Heart right ventricle (tissue), 16 donors: ENCODE data around the gene KANSL1. TPM values are rescaled to one million over a fixed set of nuclear protein-coding genes. Genes with fewer than 3 reads are reported as not detected.

Source experiments
- ATAC-seq, 8 donors: fragments of 200-7000 bp; cut with Tn5 transposase; one replicate each; pipeline ENCODE4 v1.9.1; 2020; ENCODE audit warnings: mild to moderate bottlenecking in 8 of 8, moderate library complexity in 8 of 8, moderate number of reproducible peaks in 1 of 8
- DNase-seq, 2 donors: peaks; one replicate each; pipeline ENCODE4 v3.0.0-alpha.2; 2020
- H3K27ac ChIP-seq, 10 donors: fragments of 200-600 bp; sonication (generic) in 2 of 10; one replicate each; pipeline versions ENCODE4 v1.5.0 to v1.8.0; 2020 to 2022; ENCODE audit warnings: mild to moderate bottlenecking in 3 of 10
- H3K27me3 ChIP-seq, 7 donors: fragments of 200-600 bp; one replicate each; pipeline ENCODE4 v1.8.0; 2021 to 2022; ENCODE audit warnings: mild to moderate bottlenecking in 2 of 7
- H3K36me3 ChIP-seq, 9 donors: fragments of 200-600 bp; sonication (generic) in 1 of 9; one replicate each; pipeline versions ENCODE4 v1.5.0 to v1.8.0; 2020 to 2022; ENCODE audit warnings: mild to moderate bottlenecking in 2 of 9
- H3K4me1 ChIP-seq, 9 donors: fragments of 200-600 bp; sonication (generic) in 1 of 9; one replicate each; pipeline versions ENCODE4 v1.5.0 to v1.8.0; 2020 to 2022; ENCODE audit warnings: mild to moderate bottlenecking in 4 of 9
- H3K4me3 ChIP-seq, 10 donors: fragments of 200-600 bp; sonication (generic) in 2 of 10; one replicate each; pipeline versions ENCODE4 v1.5.0 to v1.8.0; 2020 to 2022; ENCODE audit warnings: mild to moderate bottlenecking in 7 of 10, moderate library complexity in 2 of 10
- H3K9me3 ChIP-seq, 11 donors: fragments of 200-600 bp in 10 of 11; sonication (generic) in 2 of 11; one replicate each; pipeline versions ENCODE4 v1.5.0 to v1.8.0; 2013 to 2022; ENCODE audit warnings: mild to moderate bottlenecking in 2 of 11, control low read depth in 1 of 11, moderate library complexity in 1 of 11
- WGBS, 2 donors: extraction: QIAGEN DNeasy Blood & Tissue Kit; methylation state at CpG; one replicate each; pipeline ENCODE4 v1.1.7; 2013; ENCODE audit warnings: inconsistent platforms in 1 of 2; 5-methylcytosine and 5-hydroxymethylcytosine counted together
- intact Hi-C, 10 donors: fragments of 100-400 bp; cut with DNase I; formaldehyde crosslinking; loops; one replicate each; pipeline versions ENCODE4 v1.11.1 to v1.14.2; 2022
- polyA plus RNA-seq, 2 donors: library from polyadenylated mRNA; stranded (reverse); fragments of 200-250 nt; gene quantifications; one replicate each; pipeline ENCODE4 v1.2.3, GENCODE V29; 2013
- total RNA-seq, 10 donors: library from RNA; stranded (reverse); fragmentation: NEBNext Ultra II Directional in 3 of 10; extraction: Animal tissue kit (Norgen Biotek cat#: 25700) in 3 of 10; gene quantifications; one replicate each; pipeline versions ENCODE4 v1.2.1 to v1.2.4, GENCODE V29; 2021 to 2023
- TF ChIP-seq, protein P1 (sequence below), 9 donors: fragments of 200-600 bp; sonication (generic) in 2 of 9; IDR thresholded peaks; one replicate each; pipeline versions ENCODE4 v1.5.0 to v1.8.0; 2021 to 2022; ENCODE audit warnings: antibody characterized with exemption in 9 of 9, mild to moderate bottlenecking in 5 of 9, moderate library complexity in 1 of 9
- donor health status: Arrhythmogenic right ventricular cardiomyopathy.
- donor health status: ischemic (EF 13 %, LVEDD 7.1; RV severe dilation, severe dysfunction).
- donor health status: healthy with polysubstance abuse.
- donor health status: DM: no; HTN: yes; CAD: no.
- donor health status: DM: no; HTN: no; CAD: no.
- donor health status: ischemic (EF 25% LVEDD 6.9; RV normal size, moderate dysfunction).
- donor health status: ischemic (EF 25% LVEDD 5.7; RV mildly dilated, moderate dysfunction).
- donor health status: healthy.
- donor health status: DM: yes; HTN: yes; CAD: no.
- donor health status: Ischemic cardiomyopathy.
- donor health status: ischemic (EF 35%, LVEDD 5.7; RV mildly dilated, moderate dysfunction).
- donor health status: nonischemic (EF 11% LVEDD 7.7; RV severe dilation, severe dysfunction).
- donor health status: DM: yes; HTN: yes; CAD: no.
- donor health status: PGD.
- donor health status: ischemic (EF 29% LVEDD 5.4; RV normal size, mild dysfunction).
- donor health status: nonischemic (EF 23%, LVEDD 6.1; RV moderate dilation, normal function).

The KANSL1 gene
- total and polyA plus RNA-seq, 12 donors = 8.2 to 52.5 (median 41.1) TPM

DNA sequence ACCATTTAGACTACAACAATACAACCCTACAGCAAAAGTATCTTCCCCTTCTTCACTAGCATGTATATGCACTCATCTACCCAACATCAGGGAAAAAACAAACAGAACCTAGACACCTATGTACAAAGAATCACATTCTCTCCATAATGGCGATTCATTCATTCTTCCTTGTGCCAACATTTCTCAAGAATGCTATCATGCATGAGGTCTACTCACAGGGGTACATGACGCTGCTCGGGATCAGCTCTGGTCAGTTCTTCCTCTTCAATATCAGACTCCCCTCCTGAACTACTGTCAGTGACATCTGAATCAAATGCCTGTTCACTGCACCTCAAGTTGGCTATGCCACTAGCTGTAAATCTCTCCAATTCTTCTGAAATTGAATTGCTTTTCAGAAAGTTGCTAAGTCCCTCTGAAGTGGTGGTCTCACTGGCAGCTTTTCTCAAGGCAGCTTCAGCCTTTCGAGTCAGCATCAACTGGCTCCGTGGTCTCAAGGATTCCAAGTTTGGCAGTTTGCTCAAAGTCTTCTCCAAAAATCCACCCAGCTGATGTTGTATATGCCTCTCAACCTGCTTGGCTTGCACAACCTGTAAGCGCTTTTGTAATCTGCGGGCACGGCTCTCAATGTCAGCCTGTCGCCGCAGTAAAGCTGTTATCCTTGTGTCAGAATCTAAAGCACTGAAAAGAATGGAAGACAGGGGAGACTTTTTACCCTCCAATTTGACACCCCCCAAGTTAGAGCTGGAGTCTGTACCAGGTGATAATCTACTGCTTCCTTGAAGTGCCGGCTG is 22.4 kb downstream of the KANSL1 start:
- peaks cover 0 to 44% (median 14%) of the 10 kb centered on the region in 9 donors for H3K36me3 ChIP-seq
- H3K4me1 ChIP-seq = peaks cover 26 to 97% (median 81%) of the 10 kb centered on the region in 9 donors
- H3K27me3 ChIP-seq = no peaks in the 10 kb centered on the region
- 80 to 83% methylated on average over 11 of the region's 11 CpGs for WGBS, 2 donors
- no peak overlapping the region for H3K4me3 ChIP-seq
- no peak overlapping the region for H3K27ac ChIP-seq
- intact Hi-C loops = loop anchor here in 1 of 10 donors (5.0 kb wide), 1 partner anchor 49 kb away; no protein-coding TSS in a partner anchor
- ATAC-seq = peak in 3 of 8 donors; percentile 33 to 68 (median 38)
- DNase-seq = no peak
- TF ChIP-seq, protein P1, sequence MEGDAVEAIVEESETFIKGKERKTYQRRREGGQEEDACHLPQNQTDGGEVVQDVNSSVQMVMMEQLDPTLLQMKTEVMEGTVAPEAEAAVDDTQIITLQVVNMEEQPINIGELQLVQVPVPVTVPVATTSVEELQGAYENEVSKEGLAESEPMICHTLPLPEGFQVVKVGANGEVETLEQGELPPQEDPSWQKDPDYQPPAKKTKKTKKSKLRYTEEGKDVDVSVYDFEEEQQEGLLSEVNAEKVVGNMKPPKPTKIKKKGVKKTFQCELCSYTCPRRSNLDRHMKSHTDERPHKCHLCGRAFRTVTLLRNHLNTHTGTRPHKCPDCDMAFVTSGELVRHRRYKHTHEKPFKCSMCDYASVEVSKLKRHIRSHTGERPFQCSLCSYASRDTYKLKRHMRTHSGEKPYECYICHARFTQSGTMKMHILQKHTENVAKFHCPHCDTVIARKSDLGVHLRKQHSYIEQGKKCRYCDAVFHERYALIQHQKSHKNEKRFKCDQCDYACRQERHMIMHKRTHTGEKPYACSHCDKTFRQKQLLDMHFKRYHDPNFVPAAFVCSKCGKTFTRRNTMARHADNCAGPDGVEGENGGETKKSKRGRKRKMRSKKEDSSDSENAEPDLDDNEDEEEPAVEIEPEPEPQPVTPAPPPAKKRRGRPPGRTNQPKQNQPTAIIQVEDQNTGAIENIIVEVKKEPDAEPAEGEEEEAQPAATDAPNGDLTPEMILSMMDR (IDR thresholded peaks at IDR 0.05) = no peak
- H3K9me3 ChIP-seq = no peaks in the 10 kb centered on the region

DNA sequence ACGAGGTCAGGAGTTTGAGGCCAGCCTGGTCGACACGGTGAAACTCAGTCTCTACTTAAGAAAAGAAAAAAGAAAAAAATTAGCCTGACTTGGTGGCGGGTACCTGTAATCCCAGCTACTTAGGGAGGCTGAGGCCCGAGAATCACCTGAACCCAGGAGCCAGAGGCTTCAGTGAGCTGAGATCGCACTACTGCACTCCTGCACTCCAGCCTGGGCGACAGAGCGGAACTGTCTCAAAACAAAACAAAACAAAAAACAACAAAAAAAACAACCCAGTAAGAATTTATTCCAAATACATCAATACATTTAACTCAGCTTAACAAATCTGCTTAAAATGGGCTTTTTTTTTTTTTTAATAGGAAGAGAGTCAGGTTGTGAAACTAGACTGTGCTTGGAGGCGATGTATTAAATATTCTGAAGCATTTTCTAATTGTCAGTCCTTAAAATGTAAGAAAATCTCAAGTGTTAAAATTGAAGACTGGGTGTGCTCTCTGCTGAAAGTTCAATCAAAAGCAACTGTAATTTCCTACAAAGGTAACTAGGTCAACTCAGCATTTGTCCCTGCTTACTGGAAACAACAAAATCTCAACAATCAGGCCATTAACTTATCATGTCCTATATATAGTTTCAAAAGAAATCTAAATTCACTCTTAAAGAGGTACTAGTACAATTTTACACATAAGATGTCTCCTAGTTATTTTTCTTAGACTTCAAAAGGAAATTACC is 23.2 kb downstream of the KANSL1 start:
- TF ChIP-seq, protein P1 (IDR thresholded peaks at IDR 0.05) = no peak
- Histone ChIP-seq H3K4me1 (peaks cover 26 to 98% (median 82%) of the 10 kb centered on the region in 9 donors), H3K27ac (no peak overlapping the region), H3K27me3 (no peaks in the 10 kb centered on the region), H3K36me3 (peaks cover 0 to 44% (median 14%) of the 10 kb centered on the region in 9 donors), H3K9me3 (no peaks in the 10 kb centered on the region), H3K4me3 (no peak overlapping the region)
- DNase-seq (no peak), ATAC-seq (no peak)
- WGBS, 2 donors = 94% methylated on average over 9 of the region's 9 CpGs
- intact Hi-C loops = loop anchor here in 1 of 10 donors (5.0 kb wide), 1 partner anchor 48 kb away; no protein-coding TSS in a partner anchor

DNA sequence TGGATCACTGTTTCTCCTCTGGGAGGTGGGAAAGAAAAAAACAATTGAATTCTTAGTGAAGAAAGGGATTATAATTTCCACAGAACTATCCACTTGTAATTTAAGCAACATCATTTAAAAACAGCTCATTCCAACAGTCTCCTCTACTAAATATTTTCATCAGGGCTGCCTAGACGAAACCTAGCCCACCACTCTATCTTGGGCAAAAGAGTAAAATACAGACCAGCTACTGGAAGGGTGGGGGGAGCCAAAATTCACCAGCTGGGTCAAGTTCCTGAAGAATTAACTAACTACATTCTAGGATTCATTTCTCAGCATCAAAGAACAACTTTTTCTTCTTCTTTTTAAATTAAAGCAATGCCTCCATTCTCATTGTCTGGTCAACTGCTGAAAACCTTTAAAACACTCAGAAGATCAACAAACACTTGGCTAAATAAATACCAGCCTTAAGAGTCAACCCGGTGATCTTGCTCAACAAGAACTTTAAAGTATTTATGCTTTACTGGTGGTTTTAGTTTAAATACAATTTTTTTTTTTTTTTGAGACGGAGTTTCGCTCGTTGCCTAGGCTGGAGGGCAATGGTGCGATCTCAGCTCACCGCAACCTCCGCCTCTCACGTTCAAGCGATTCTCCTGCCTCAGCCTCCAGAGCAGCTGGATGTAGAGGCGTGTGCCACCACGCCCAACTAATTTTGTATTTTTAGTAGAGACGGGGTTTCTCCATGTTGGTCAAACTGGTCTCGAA is 25.2 kb downstream of the KANSL1 start:
- no peak overlapping the region for H3K27ac ChIP-seq
- peaks cover 20 to 99% (median 85%) of the 10 kb centered on the region in 9 donors for H3K4me1 ChIP-seq
- no peak overlapping the region for H3K4me3 ChIP-seq

More for the DNA sequence above, 25.2 kb downstream of the KANSL1 start:
- intact Hi-C loops = no loop called here
- WGBS, 2 donors = 91% methylated on average over 14 of the region's 14 CpGs
- H3K9me3 ChIP-seq = no peaks in the 10 kb centered on the region
- no peaks in the 10 kb centered on the region for H3K27me3 ChIP-seq
- ATAC-seq (no peak), DNase-seq (no peak)
- TF ChIP-seq, protein P1 (IDR thresholded peaks at IDR 0.05) = no peak
- peaks cover 0 to 44% (median 14%) of the 10 kb centered on the region in 9 donors for H3K36me3 ChIP-seq
